ENCODE data around the gene BCL11A. TPM values are rescaled to one million over a fixed set of nuclear protein-coding genes. Genes with fewer than 3 reads are reported as not detected.

The BCL11A gene
- polyA plus RNA-seq, 3 donors: 12.7 to 14.2 (median 12.8) TPM

GRCh38 chr2:60460577-60461420 lies 92.7 kb downstream of the BCL11A start:
- no peak for DNase-seq (ENCODE audit: extremely low read depth in 1 of 11, low read depth in 9 of 11, low spot score in 4 of 11)

DNA sequence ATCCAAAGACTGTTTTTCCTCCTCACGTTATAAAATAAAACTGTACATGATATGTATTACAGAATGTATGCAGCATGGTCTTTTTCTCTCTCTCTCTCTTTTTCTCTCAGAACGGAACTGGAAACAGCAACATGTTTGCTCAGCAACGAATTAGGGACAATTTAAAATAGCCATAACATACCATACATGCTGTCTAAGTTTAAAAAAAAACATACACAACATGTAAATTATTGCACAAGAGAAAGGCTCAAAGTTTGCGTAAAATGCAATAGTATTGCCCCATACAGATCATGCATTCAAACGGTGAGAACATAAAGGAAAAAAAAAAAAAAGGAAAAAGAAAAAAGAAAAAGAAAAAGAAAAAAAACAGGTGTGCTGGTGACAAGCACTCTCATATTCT lies 93.6 kb downstream of the BCL11A start:
- no peak for DNase-seq (ENCODE audit: extremely low read depth in 1 of 11, low read depth in 9 of 11, low spot score in 4 of 11)

DNA sequence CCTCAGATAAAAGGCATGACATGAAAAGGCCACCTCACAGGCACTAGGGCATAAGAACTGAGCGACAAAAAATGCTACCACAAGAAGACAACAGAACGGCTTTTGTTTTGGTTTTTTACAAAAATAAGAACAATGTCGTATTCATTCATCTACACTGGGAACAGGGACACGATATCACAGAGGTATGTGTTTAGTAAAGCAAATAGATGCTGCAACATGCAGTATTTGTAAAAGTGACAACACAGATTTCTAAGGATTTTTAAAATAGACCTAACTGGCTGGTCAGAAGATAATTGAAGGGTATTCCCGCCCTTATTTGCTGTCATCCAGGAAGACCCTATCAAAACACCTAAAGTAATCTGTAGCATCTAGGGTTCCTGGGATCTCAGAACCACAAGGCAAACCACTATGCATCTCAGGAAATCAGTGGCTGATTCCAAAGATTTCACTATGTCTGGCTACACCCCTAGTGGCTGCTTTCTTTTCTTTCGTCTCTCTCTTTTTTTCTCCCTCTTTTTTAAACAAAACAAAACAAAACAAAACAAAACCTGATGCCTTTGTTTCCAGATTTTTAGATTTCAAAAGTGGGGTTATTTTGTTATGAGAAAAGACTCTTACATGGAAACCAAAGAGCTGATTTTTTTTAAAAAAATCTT lies 97.2 kb downstream of the BCL11A start:
- no peak for DNase-seq (ENCODE audit: extremely low read depth in 1 of 11, low read depth in 9 of 11, low spot score in 4 of 11)

DNA sequence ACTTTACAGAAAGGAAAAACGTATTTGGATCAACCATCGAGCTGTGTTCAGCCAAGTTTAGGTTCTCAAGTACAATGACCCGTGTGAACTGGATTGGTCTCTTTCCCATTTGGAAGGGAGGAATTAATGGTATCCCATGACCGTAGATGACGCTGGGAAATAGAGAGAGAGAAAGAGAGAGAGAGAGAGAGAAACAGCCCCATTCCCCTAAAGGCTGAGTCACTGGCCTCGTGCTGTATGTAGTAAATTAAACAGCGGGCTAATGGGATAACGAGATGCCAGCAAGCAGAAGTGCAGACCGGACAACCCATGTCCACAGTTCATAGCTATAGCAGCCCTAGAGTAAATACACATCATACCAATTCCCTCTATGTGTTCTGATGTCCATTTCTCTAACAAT lies 99.6 kb downstream of the BCL11A start:
- no peak for DNase-seq (ENCODE audit: extremely low read depth in 1 of 11, low read depth in 9 of 11, low spot score in 4 of 11)

GRCh38 chr2:60453301-60453700 lies 100.2 kb downstream of the BCL11A start:
- DNase-seq (ENCODE audit: extremely low read depth in 1 of 11, low read depth in 9 of 11, low spot score in 4 of 11): no peak

DNA sequence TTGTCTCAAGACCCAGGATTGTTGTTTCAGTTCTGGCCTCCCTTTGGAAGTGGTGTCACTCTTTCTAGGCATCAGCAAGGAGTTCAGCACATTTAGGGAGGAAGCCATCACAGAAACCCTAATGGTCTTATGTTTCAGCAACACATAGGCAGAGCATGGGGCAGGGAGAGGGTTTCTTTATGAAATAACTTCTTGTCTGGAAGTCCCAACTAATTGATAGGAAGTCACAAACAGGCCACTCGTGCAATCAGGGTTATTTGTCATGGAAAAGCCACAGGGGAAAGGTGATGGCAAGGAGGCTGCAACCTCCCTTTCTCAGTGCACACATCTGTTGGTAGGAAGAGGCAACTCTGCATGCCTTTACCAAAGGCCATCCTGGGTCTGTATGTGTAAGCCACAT lies 103.0 kb downstream of the BCL11A start:
- no peak for DNase-seq (ENCODE audit: extremely low read depth in 1 of 11, low read depth in 9 of 11, low spot score in 4 of 11)

- no peak for DNase-seq (ENCODE audit: extremely low read depth in 1 of 11, low read depth in 9 of 11, low spot score in 4 of 11)
Observed at GRCh38 chr2:60447943-60448342, 105.5 kb downstream of the BCL11A start.

- DNase-seq (ENCODE audit: extremely low read depth in 1 of 11, low read depth in 9 of 11, low spot score in 4 of 11): no peak
Observed at GRCh38 chr2:60446413-60447267, 106.8 kb downstream of the BCL11A start.

- DNase-seq (ENCODE audit: extremely low read depth in 1 of 11, low read depth in 9 of 11, low spot score in 4 of 11): no peak
Observed at GRCh38 chr2:60445684-60446179, 107.7 kb downstream of the BCL11A start.

DNA sequence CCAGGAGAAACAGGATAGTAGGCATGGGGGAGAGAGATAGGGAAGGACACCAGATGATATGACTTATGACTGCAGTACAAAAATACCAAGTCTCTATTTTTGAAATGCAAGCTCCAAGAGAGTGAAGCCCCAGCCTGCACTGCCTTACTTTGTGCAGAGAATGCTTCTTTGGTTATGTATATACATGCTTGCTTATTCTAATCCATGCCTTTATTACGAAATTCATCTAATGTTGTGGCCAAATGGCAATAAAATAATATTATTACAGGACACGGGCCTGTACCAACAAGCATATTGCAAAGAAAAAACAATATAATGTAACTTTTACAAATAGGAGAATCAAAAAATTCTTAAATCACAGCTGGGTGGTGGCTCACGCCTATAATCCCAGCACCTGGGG lies 110.8 kb downstream of the BCL11A start:
- DNase-seq (ENCODE audit: extremely low read depth in 1 of 11, low read depth in 9 of 11, low spot score in 4 of 11): no peak

- no peak for DNase-seq (ENCODE audit: extremely low read depth in 1 of 11, low read depth in 9 of 11, low spot score in 4 of 11)
Observed at GRCh38 chr2:60441800-60442199, 111.7 kb downstream of the BCL11A start.

- no peak for DNase-seq (ENCODE audit: extremely low read depth in 1 of 11, low read depth in 9 of 11, low spot score in 4 of 11)
Observed at GRCh38 chr2:60440767-60441163, 112.7 kb downstream of the BCL11A start.

DNA sequence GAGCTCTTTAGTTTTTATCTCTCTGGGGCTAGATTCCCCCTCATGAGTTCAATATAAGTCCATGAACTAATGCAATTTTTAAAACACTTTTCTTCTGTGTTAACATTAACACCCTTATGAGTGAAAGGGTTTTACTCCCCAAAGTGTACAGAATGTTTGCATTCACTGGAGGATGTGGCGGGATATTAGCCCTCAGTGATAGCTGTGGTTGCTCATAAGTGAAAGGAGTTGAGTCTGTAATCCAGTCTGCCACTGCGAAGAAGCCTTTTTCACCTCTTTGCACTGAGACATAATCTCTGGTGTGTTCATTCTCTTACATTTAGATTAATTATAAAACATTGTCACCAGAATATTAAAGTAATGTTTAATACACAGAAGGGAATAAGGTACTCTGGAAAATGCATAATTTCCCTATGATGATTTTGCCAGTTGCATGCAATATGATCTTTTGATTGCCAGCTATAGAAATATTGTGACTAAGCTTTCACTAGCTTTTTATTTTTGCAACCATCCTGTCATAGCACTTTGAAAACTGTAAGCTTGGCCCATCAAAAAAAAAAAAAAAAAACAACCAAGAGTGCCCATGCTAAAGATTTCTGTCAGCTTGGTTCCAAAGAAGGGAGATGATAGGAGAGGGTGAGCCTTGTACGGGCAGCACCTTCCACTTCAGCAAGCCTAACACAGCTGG lies 113.2 kb downstream of the BCL11A start:
- DNase-seq (ENCODE audit: extremely low read depth in 1 of 11, low read depth in 9 of 11, low spot score in 4 of 11): no peak

DNA sequence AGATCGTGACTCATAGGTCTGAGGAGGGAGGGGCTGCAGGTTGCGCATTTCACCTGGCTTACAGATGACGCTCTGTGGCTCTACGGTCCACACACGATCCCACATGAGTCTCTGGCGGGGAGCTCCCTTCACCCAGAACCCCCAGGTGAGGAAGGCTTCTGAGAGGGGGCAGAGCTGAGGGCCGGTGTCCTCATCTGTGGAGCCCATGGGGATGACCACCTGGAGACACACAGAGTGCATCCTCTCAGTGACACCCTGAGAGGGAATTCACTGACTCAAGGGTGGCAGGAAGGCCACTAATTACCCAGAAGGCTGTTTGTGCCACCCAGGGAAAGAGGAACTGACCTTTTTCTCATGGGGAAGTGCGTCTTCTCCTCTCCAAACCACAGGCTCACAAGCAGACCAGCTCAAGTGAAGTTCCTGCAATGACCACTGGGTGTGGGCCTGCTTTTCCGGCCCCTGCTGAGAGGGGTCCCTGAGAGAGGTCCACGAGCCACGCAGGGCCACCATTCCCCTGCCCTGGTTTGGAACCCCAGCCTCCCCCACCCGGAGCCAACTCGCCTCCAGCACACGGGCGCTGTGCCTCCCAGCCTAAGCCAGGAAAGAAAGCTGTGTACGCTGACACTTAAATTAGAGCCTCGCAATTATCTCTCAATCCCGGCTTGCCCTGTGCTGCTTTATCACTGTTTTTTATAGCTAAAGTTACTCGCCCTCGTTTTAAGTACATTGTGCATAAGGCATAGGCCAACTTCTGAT lies 114.1 kb downstream of the BCL11A start:
- no peak for DNase-seq (ENCODE audit: extremely low read depth in 1 of 11, low read depth in 9 of 11, low spot score in 4 of 11)

DNA sequence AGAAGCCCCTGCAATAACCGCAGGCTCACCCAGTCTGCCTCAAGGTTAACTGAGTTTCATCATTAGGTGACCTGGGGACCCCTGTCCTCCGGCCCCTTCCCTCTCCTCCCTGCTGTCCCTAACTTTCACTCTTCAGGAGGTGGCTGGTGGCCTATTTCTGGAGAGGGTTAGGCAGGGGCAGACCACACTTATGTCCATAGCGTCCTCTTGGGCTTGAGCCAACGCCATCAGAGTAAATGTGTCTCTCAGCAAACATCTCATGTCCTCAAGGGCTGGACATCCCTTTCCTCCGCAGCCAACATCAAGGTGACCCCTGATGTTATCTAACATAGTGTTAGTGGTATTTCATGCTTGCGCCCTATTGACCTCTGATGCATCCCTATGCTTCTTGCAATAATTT lies 114.8 kb downstream of the BCL11A start:
- no peak for DNase-seq (ENCODE audit: extremely low read depth in 1 of 11, low read depth in 9 of 11, low spot score in 4 of 11)

- no peak for DNase-seq (ENCODE audit: extremely low read depth in 1 of 11, low read depth in 9 of 11, low spot score in 4 of 11)
Observed at GRCh38 chr2:60438131-60438530, 115.3 kb downstream of the BCL11A start.

- no peak for DNase-seq (ENCODE audit: extremely low read depth in 1 of 11, low read depth in 9 of 11, low spot score in 4 of 11)
Observed at GRCh38 chr2:60437080-60437696, 116.3 kb downstream of the BCL11A start.

DNA sequence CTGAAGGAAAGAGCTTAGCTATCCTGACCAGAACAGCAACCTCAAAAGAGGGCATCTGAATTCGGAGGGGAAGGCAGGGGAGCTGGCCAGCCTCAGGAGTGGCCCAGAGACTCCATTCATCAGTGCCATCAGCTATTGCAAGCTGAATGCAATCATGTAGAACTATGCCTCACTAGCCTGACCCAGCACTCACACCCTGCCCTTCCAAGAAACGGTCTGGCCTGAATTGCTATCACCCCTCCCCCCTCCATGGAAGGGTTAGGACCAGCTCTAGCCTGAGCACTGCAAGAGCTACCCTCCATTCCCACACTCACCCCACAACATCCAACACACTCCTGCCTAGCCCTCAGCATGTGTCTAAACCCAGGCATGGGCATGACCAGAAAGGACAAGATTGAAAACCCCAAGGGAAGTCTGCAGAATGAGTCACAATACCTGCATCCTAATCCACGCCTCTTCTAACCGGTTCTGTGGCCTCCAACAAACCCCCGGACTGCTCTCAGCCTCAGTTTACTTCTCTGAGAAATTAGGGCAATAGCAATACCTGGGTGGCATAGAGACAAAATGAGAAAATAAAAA lies 120.3 kb downstream of the BCL11A start:
- DNase-seq (ENCODE audit: extremely low read depth in 1 of 11, low read depth in 9 of 11, low spot score in 4 of 11): no peak

Measured in renal cortex interstitium (tissue), 11 donors.